ENCODE data around the gene TWNK.

The TWNK gene

DNA sequence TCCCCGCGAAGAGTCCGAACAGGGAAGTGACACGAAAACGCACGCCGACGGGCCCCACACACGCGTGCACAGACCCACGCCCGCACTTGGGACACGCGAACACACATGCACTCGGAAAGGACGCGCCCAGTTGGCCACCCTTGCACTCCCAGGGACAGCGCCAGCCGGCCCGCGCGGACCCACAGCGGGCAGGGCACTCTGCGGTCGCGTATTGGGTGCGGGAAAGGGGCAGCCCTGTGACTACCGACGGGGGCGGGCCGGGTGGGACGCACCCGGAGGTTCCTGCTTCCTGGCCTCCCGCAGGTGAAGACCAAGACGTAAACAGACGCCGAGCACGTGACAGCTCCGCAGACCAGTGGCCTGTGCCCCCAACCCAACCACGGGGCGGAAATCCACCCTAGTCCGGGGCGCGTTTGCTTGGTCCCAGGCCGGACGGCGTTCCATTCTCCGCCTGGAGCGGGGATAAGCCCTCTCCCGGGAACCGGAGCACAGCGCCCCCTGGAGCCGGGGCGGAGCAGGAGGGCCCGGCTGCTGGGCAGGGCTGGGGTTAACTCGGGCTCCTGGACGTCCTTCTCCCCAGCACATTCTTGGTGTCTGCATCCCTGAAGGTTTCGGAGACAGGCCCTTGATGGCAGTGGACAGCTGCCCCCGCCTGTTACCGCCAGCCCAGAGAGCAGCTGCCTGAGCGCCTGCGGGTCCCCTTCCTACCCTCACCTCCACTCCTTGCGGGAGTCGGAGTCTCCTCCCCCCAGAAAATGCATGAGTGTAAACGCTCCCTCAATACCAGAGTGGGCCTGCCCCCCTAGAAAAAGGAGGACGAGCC, 10.2 kb downstream of the TWNK start (continued):
- TF ChIP-seq ZFP3 (tag by site-specific recombination; IDR thresholded peaks at IDR 0.05; ENCODE audit: low read depth) (peak; percentile 77; the same call in 1 of the 2 replicates), ZNF391 (tag by site-specific recombination; IDR thresholded peaks at IDR 0.05; ENCODE audit: borderline replicate concordance, low read depth) (peak; percentile 70), ZFP69B (tag by site-specific recombination; IDR thresholded peaks at IDR 0.05) (peak; percentile 15), ZIC2 (tag by site-specific recombination; IDR thresholded peaks at IDR 0.05) (peak; percentile 54), ZBTB20 (tag by site-specific recombination; IDR thresholded peaks at IDR 0.05) (peak; percentile 89), ZNF558 (tag by site-specific recombination; IDR thresholded peaks at IDR 0.05) (0 out of 2 replicates have a peak, but pooled peaks have one; percentile 12), ZNF10 (tag by site-specific recombination; IDR thresholded peaks at IDR 0.05) (peak; percentile 36; the same call in 1 of the 2 replicates), ZNF169 (tag by site-specific recombination; IDR thresholded peaks at IDR 0.05) (no peak), GLI4 (tag by site-specific recombination; IDR thresholded peaks at IDR 0.05) (peak; percentile 39; the same call in 1 of the 2 replicates), GFI1B (tag by site-specific recombination; IDR thresholded peaks at IDR 0.05) (no peak), ZNF654 (tag by site-specific recombination; IDR thresholded peaks at IDR 0.05; ENCODE audit: low read depth) (no peak; the same call in 1 of the 2 replicates), ZSCAN23 (tag by site-specific recombination; IDR thresholded peaks at IDR 0.05) (0 out of 2 replicates have a peak, but pooled peaks have one; percentile 36), ZNF501 (tag by site-specific recombination; IDR thresholded peaks at IDR 0.05) (peak; percentile 60; the same call in 1 of the 2 replicates), ZNF626 (tag by site-specific recombination; IDR thresholded peaks at IDR 0.05) (no peak), ZNF600 (tag by site-specific recombination; IDR thresholded peaks at IDR 0.05) (peak; percentile 81), KLF9 (tag by site-specific recombination; IDR thresholded peaks at IDR 0.05; ENCODE audit: low read depth) (no peak; the same call in 1 of the 2 replicates), BCL11A (tag by site-specific recombination; IDR thresholded peaks at IDR 0.05; ENCODE audit: low read depth) (0 out of 2 replicates have a peak, but pooled peaks have one; percentile 18), ZSCAN30 (tag by site-specific recombination; IDR thresholded peaks at IDR 0.05) (peak; percentile 96), SP7 (tag by site-specific recombination; IDR thresholded peaks at IDR 0.05) (peak; percentile 15; the same call in 1 of the 2 replicates), ZEB2 (tag by site-specific recombination; IDR thresholded peaks at IDR 0.05) (peak; percentile 88), ZNF37A (tag by site-specific recombination; IDR thresholded peaks at IDR 0.05) (no peak), YY2 (tag by site-specific recombination; IDR thresholded peaks at IDR 0.05) (peak; percentile 41; the same call in 1 of the 2 replicates), ZNF777 (tag by site-specific recombination; IDR thresholded peaks at IDR 0.05; ENCODE audit: borderline replicate concordance) (peak; percentile 81; the same call in 1 of the 2 replicates), ZNF184 (tag by site-specific recombination; IDR thresholded peaks at IDR 0.05) (peak; percentile 46; the same call in 1 of the 2 replicates), ZNF792 (tag by site-specific recombination; IDR thresholded peaks at IDR 0.05) (peak; percentile 35; the same call in 1 of the 2 replicates), ZNF561 (tag by site-specific recombination; IDR thresholded peaks at IDR 0.05; ENCODE audit: borderline replicate concordance) (peak; percentile 70), GLIS2 (tag by site-specific recombination; IDR thresholded peaks at IDR 0.05) (peak; percentile 95)
- TF ChIP-seq, protein P1, sequence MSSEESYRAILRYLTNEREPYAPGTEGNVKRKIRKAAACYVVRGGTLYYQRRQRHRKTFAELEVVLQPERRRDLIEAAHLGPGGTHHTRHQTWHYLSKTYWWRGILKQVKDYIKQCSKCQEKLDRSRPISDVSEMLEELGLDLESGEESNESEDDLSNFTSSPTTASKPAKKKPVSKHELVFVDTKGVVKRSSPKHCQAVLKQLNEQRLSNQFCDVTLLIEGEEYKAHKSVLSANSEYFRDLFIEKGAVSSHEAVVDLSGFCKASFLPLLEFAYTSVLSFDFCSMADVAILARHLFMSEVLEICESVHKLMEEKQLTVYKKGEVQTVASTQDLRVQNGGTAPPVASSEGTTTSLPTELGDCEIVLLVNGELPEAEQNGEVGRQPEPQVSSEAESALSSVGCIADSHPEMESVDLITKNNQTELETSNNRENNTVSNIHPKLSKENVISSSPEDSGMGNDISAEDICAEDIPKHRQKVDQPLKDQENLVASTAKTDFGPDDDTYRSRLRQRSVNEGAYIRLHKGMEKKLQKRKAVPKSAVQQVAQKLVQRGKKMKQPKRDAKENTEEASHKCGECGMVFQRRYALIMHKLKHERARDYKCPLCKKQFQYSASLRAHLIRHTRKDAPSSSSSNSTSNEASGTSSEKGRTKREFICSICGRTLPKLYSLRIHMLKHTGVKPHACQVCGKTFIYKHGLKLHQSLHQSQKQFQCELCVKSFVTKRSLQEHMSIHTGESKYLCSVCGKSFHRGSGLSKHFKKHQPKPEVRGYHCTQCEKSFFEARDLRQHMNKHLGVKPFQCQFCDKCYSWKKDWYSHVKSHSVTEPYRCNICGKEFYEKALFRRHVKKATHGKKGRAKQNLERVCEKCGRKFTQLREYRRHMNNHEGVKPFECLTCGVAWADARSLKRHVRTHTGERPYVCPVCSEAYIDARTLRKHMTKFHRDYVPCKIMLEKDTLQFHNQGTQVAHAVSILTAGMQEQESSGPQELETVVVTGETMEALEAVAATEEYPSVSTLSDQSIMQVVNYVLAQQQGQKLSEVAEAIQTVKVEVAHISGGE (tag by site-specific recombination; conservative IDR thresholded peaks at IDR 0.05; ENCODE audit: low read depth): peak; percentile 69
- TF ChIP-seq, protein P2, sequence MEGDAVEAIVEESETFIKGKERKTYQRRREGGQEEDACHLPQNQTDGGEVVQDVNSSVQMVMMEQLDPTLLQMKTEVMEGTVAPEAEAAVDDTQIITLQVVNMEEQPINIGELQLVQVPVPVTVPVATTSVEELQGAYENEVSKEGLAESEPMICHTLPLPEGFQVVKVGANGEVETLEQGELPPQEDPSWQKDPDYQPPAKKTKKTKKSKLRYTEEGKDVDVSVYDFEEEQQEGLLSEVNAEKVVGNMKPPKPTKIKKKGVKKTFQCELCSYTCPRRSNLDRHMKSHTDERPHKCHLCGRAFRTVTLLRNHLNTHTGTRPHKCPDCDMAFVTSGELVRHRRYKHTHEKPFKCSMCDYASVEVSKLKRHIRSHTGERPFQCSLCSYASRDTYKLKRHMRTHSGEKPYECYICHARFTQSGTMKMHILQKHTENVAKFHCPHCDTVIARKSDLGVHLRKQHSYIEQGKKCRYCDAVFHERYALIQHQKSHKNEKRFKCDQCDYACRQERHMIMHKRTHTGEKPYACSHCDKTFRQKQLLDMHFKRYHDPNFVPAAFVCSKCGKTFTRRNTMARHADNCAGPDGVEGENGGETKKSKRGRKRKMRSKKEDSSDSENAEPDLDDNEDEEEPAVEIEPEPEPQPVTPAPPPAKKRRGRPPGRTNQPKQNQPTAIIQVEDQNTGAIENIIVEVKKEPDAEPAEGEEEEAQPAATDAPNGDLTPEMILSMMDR (tag by site-specific recombination; IDR thresholded peaks at IDR 0.05): peak; percentile 92
- TF ChIP-seq, protein P3, sequence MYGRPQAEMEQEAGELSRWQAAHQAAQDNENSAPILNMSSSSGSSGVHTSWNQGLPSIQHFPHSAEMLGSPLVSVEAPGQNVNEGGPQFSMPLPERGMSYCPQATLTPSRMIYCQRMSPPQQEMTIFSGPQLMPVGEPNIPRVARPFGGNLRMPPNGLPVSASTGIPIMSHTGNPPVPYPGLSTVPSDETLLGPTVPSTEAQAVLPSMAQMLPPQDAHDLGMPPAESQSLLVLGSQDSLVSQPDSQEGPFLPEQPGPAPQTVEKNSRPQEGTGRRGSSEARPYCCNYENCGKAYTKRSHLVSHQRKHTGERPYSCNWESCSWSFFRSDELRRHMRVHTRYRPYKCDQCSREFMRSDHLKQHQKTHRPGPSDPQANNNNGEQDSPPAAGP (tag by site-specific recombination; IDR thresholded peaks at IDR 0.05): peak; percentile 59
- TF ChIP-seq, protein P4, sequence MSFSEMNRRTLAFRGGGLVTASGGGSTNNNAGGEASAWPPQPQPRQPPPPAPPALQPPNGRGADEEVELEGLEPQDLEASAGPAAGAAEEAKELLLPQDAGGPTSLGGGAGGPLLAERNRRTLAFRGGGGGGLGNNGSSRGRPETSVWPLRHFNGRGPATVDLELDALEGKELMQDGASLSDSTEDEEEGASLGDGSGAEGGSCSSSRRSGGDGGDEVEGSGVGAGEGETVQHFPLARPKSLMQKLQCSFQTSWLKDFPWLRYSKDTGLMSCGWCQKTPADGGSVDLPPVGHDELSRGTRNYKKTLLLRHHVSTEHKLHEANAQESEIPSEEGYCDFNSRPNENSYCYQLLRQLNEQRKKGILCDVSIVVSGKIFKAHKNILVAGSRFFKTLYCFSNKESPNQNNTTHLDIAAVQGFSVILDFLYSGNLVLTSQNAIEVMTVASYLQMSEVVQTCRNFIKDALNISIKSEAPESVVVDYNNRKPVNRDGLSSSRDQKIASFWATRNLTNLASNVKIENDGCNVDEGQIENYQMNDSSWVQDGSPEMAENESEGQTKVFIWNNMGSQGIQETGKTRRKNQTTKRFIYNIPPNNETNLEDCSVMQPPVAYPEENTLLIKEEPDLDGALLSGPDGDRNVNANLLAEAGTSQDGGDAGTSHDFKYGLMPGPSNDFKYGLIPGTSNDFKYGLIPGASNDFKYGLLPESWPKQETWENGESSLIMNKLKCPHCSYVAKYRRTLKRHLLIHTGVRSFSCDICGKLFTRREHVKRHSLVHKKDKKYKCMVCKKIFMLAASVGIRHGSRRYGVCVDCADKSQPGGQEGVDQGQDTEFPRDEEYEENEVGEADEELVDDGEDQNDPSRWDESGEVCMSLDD (tag by site-specific recombination; IDR thresholded peaks at IDR 0.05): peak; percentile 24; the same call in 1 of the 2 replicates
